ENCODE data around the gene TNRC6C. TPM values are rescaled to one million over a fixed set of nuclear protein-coding genes. Genes with fewer than 3 reads are reported as not detected.

Gene TNRC6C
- total and polyA plus RNA-seq, 2 donors: 11.8 to 12.0 TPM

GRCh38 chr17:78117027-78117981 lies 158.8 kb downstream of the TNRC6C start:
- 66% methylated on average over 41 of the region's 41 CpGs for WGBS
- Histone ChIP-seq H3K36me3 (ENCODE audit: control insufficient read depth in 2 of 2, insufficient read depth in 2 of 2, low read length in 1 of 2) (peaks cover 49 to 74% of the 10 kb centered on the region in 2 donors), H3K27ac (ENCODE audit: low read depth in 1 of 2, low read length in 1 of 2) (no peak overlapping the region), H3K27me3 (ENCODE audit: control insufficient read depth in 2 of 2, insufficient read depth in 1 of 2, low read length in 1 of 2) (no peaks in the 10 kb centered on the region), H3K9me3 (ENCODE audit: control insufficient read depth in 2 of 2, insufficient read depth in 1 of 2, low read length in 1 of 2) (no peaks in the 10 kb centered on the region), H3K4me3 (ENCODE audit: low read length in 2 of 2) (no peak overlapping the region), H3K4me1 (ENCODE audit: control insufficient read depth in 2 of 2, insufficient read depth in 2 of 2, low read length in 2 of 2) (peaks cover 25 to 36% of the 10 kb centered on the region in 2 donors)
- DNase-seq (ENCODE audit: low read depth in 6 of 9, low spot score in 9 of 9): no peak

DNA sequence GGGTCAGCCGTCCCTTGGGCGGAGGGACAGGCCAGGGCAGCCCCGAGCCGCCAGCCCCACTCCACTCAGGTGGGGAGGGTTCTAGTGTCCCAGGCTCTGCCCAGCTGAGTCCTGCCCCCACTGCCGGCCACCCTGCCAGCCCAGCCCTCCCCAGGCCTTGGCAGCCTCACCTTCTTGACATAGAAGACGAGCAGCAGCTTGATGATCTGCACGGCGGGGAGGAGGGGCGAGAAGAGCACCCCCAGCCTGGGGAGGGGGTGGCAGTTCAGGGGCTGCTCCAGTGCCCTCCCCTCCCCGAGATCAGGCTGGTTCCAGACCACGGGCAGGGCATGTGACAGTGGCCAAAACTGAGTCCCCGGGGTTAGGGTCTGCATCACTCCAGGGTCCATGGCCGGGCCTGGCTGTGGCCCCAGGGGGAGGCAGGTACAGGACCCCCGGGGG lies 160.3 kb downstream of the TNRC6C start:
- Histone ChIP-seq H3K9me3 (ENCODE audit: control insufficient read depth in 2 of 2, insufficient read depth in 1 of 2, low read length in 1 of 2) (peaks cover 0 to 1% of the 10 kb centered on the region in 2 donors), H3K36me3 (ENCODE audit: control insufficient read depth in 2 of 2, insufficient read depth in 2 of 2, low read length in 1 of 2) (peaks cover 52 to 74% of the 10 kb centered on the region in 2 donors), H3K4me1 (ENCODE audit: control insufficient read depth in 2 of 2, insufficient read depth in 2 of 2, low read length in 2 of 2) (peaks cover 34 to 37% of the 10 kb centered on the region in 2 donors), H3K4me3 (ENCODE audit: low read length in 2 of 2) (no peak overlapping the region), H3K27ac (ENCODE audit: low read depth in 1 of 2, low read length in 1 of 2) (no peak overlapping the region), H3K27me3 (ENCODE audit: control insufficient read depth in 2 of 2, insufficient read depth in 1 of 2, low read length in 1 of 2) (no peaks in the 10 kb centered on the region)
- no peak for DNase-seq (ENCODE audit: low read depth in 6 of 9, low spot score in 9 of 9)
- 95% methylated on average over 14 of the region's 14 CpGs for WGBS

- WGBS: 98% methylated on average over 13 of the region's 13 CpGs
- H3K27me3 ChIP-seq (ENCODE audit: control insufficient read depth in 2 of 2, insufficient read depth in 1 of 2, low read length in 1 of 2): no peaks in the 10 kb centered on the region
Observed at GRCh38 chr17:78120537-78120936, 162.0 kb downstream of the TNRC6C start.

DNA sequence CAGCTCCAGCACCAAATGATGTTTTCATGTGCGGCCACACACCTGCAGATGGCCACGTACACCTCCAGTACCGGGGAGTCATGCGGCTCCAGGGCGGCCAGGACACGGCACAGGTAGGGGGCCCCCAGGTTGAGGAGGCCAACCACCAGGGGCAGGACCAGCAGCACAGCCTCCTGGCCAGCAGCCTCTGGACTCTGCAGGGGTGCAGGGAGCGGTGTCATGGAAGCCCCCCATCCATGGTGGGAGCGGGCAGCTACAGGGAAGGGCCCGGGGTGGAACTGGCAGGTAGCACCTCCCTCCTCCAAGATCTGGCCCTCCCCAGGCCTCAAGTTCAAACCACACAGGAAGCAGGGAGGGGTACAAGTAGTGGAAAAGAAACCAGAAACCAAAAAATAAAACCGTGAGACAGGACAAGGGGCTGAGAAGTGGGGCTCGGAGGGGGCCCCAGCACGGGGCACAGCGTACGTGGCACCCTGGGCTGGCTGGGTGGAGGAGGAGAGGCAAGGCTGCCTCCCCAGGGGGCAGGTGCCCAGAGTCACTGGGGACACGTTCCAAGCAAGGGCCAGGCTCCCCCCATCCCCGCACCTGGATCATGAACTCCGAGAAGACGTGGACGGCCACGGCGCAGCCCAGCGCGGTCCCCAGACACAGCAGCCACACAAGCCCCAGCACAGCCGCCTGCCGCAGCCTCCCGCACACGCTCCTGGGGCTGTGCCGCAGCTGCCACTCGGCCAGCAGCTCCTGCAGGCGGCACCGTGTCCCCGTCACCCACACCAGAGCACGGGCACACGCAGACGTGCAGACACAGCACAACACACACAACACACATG lies 162.7 kb downstream of the TNRC6C start:
- no peaks in the 10 kb centered on the region for H3K27me3 ChIP-seq (ENCODE audit: control insufficient read depth in 2 of 2, insufficient read depth in 1 of 2, low read length in 1 of 2)
- 21% methylated on average over 35 of the region's 35 CpGs for WGBS
- DNase-seq (ENCODE audit: low read depth in 6 of 9, low spot score in 9 of 9): peak in 3 of 9 donors; percentile 64 to 88 (median 66)
- peaks cover 0 to 1% of the 10 kb centered on the region in 2 donors for H3K9me3 ChIP-seq (ENCODE audit: control insufficient read depth in 2 of 2, insufficient read depth in 1 of 2, low read length in 1 of 2)
- H3K27ac ChIP-seq (ENCODE audit: low read depth in 1 of 2, low read length in 1 of 2): peak overlapping the region; percentile 87 to 88
- peaks cover 62 to 89% of the 10 kb centered on the region in 2 donors for H3K36me3 ChIP-seq (ENCODE audit: control insufficient read depth in 2 of 2, insufficient read depth in 2 of 2, low read length in 1 of 2)
- peaks cover 48 to 56% of the 10 kb centered on the region in 2 donors for H3K4me1 ChIP-seq (ENCODE audit: control insufficient read depth in 2 of 2, insufficient read depth in 2 of 2, low read length in 2 of 2)
- peak overlapping the region; percentile 40 to 51 for H3K4me3 ChIP-seq (ENCODE audit: low read length in 2 of 2)

More at GRCh38 chr17:78120537-78120936, 162.0 kb downstream of the TNRC6C start:
- DNase-seq (ENCODE audit: low read depth in 6 of 9, low spot score in 9 of 9): no peak
- Histone ChIP-seq H3K36me3 (ENCODE audit: control insufficient read depth in 2 of 2, insufficient read depth in 2 of 2, low read length in 1 of 2) (peaks cover 59 to 83% of the 10 kb centered on the region in 2 donors), H3K4me3 (ENCODE audit: low read length in 2 of 2) (no peak overlapping the region), H3K9me3 (ENCODE audit: control insufficient read depth in 2 of 2, insufficient read depth in 1 of 2, low read length in 1 of 2) (peaks cover 0 to 1% of the 10 kb centered on the region in 2 donors), H3K27ac (ENCODE audit: low read depth in 1 of 2, low read length in 1 of 2) (peak overlapping the region in 1 of 2 donors; percentile 87), H3K4me1 (ENCODE audit: control insufficient read depth in 2 of 2, insufficient read depth in 2 of 2, low read length in 2 of 2) (peaks cover 42 to 49% of the 10 kb centered on the region in 2 donors)

- DNase-seq (ENCODE audit: low read depth in 6 of 9, low spot score in 9 of 9): no peak
- no peaks in the 10 kb centered on the region for H3K27me3 ChIP-seq (ENCODE audit: control insufficient read depth in 2 of 2, insufficient read depth in 1 of 2, low read length in 1 of 2)
- peak overlapping the region; percentile 87 to 88 for H3K27ac ChIP-seq (ENCODE audit: low read depth in 1 of 2, low read length in 1 of 2)
- peaks cover 49 to 62% of the 10 kb centered on the region in 2 donors for H3K4me1 ChIP-seq (ENCODE audit: control insufficient read depth in 2 of 2, insufficient read depth in 2 of 2, low read length in 2 of 2)
- H3K4me3 ChIP-seq (ENCODE audit: low read length in 2 of 2): peak overlapping the region; percentile 40 to 51
- WGBS: 58% methylated on average over 11 of the region's 11 CpGs
- H3K36me3 ChIP-seq (ENCODE audit: control insufficient read depth in 2 of 2, insufficient read depth in 2 of 2, low read length in 1 of 2): peaks cover 64 to 90% of the 10 kb centered on the region in 2 donors
- peaks cover 0 to 1% of the 10 kb centered on the region in 2 donors for H3K9me3 ChIP-seq (ENCODE audit: control insufficient read depth in 2 of 2, insufficient read depth in 1 of 2, low read length in 1 of 2)
Observed at GRCh38 chr17:78121801-78122215, 163.3 kb downstream of the TNRC6C start.

GRCh38 chr17:78122216-78122930 lies 163.9 kb downstream of the TNRC6C start:
- peaks cover under 1 to 1% of the 10 kb centered on the region in 2 donors for H3K9me3 ChIP-seq (ENCODE audit: control insufficient read depth in 2 of 2, insufficient read depth in 1 of 2, low read length in 1 of 2)

GRCh38 chr17:78122931-78123249 lies 164.4 kb downstream of the TNRC6C start:
- no peak for DNase-seq (ENCODE audit: low read depth in 6 of 9, low spot score in 9 of 9)
- H3K4me3 ChIP-seq (ENCODE audit: low read length in 2 of 2): no peak overlapping the region

More at GRCh38 chr17:78122216-78122930, 163.9 kb downstream of the TNRC6C start:
- Histone ChIP-seq H3K4me1 (ENCODE audit: control insufficient read depth in 2 of 2, insufficient read depth in 2 of 2, low read length in 2 of 2) (peaks cover 55 to 68% of the 10 kb centered on the region in 2 donors), H3K27me3 (ENCODE audit: control insufficient read depth in 2 of 2, insufficient read depth in 1 of 2, low read length in 1 of 2) (no peaks in the 10 kb centered on the region), H3K4me3 (ENCODE audit: low read length in 2 of 2) (peak overlapping the region; percentile 40 to 51), H3K27ac (ENCODE audit: low read depth in 1 of 2, low read length in 1 of 2) (peak overlapping the region; percentile 87 to 88), H3K36me3 (ENCODE audit: control insufficient read depth in 2 of 2, insufficient read depth in 2 of 2, low read length in 1 of 2) (peaks cover 64 to 84% of the 10 kb centered on the region in 2 donors)
- peak in 2 of 9 donors; percentile 48 to 62 for DNase-seq (ENCODE audit: low read depth in 6 of 9, low spot score in 9 of 9)
- WGBS: 88% methylated on average over 23 of the region's 23 CpGs

GRCh38 chr17:78123258-78123929 lies 164.9 kb downstream of the TNRC6C start:
- 99% methylated on average over 5 of the region's 5 CpGs for WGBS
- Histone ChIP-seq H3K9me3 (ENCODE audit: control insufficient read depth in 2 of 2, insufficient read depth in 1 of 2, low read length in 1 of 2) (peaks cover 1 to 5% of the 10 kb centered on the region in 2 donors), H3K27ac (ENCODE audit: low read depth in 1 of 2, low read length in 1 of 2) (no peak overlapping the region), H3K4me1 (ENCODE audit: control insufficient read depth in 2 of 2, insufficient read depth in 2 of 2, low read length in 2 of 2) (peaks cover 52 to 76% of the 10 kb centered on the region in 2 donors), H3K36me3 (ENCODE audit: control insufficient read depth in 2 of 2, insufficient read depth in 2 of 2, low read length in 1 of 2) (peaks cover 64 to 77% of the 10 kb centered on the region in 2 donors), H3K27me3 (ENCODE audit: control insufficient read depth in 2 of 2, insufficient read depth in 1 of 2, low read length in 1 of 2) (peaks cover 0 to 3% of the 10 kb centered on the region in 2 donors), H3K4me3 (ENCODE audit: low read length in 2 of 2) (no peak overlapping the region)
- DNase-seq (ENCODE audit: low read depth in 6 of 9, low spot score in 9 of 9): no peak

More at GRCh38 chr17:78122931-78123249, 164.4 kb downstream of the TNRC6C start:
- H3K27me3 ChIP-seq (ENCODE audit: control insufficient read depth in 2 of 2, insufficient read depth in 1 of 2, low read length in 1 of 2): peaks cover 0 to 3% of the 10 kb centered on the region in 2 donors
- H3K27ac ChIP-seq (ENCODE audit: low read depth in 1 of 2, low read length in 1 of 2): peak overlapping the region in 1 of 2 donors; percentile 8
- peaks cover 53 to 73% of the 10 kb centered on the region in 2 donors for H3K4me1 ChIP-seq (ENCODE audit: control insufficient read depth in 2 of 2, insufficient read depth in 2 of 2, low read length in 2 of 2)
- WGBS: over 99% methylated on average over 4 of the region's 4 CpGs
- peaks cover 64 to 79% of the 10 kb centered on the region in 2 donors for H3K36me3 ChIP-seq (ENCODE audit: control insufficient read depth in 2 of 2, insufficient read depth in 2 of 2, low read length in 1 of 2)
- peaks cover 1 to 5% of the 10 kb centered on the region in 2 donors for H3K9me3 ChIP-seq (ENCODE audit: control insufficient read depth in 2 of 2, insufficient read depth in 1 of 2, low read length in 1 of 2)

Data from thymus (tissue), 11 donors.